Retinal pigment epithelial cell (primary cell): ENCODE measurements around the gene SHLD1.
A peak's percentile ranks its signal among the peaks of the same experiment; 100 is the strongest.
"Not testable (repeated sequence)": the region's sequence is repeated elsewhere in the genome, so short reads cannot be mapped to it uniquely, and the experiment has no call there.

Source experiments
- DNase-seq: peaks from one replicate; pipeline ENCODE4 v3.0.0-alpha.2; 2010; ENCODE audit warnings: low read depth
- H3K4me3 ChIP-seq: 2 replicates; pipeline ENCODE4 v1.5.1; 2011; ENCODE audit warnings: mild to moderate bottlenecking, low read length, control low read depth, moderate library complexity
- TF ChIP-seq, protein P1 (sequence below): conservative IDR thresholded peaks from 2 replicates; pipeline ENCODE4 v1.5.1; 2011; ENCODE audit warnings: low read depth, low read length, control low read depth, inconsistent platforms

SHLD1 gene, protein sequence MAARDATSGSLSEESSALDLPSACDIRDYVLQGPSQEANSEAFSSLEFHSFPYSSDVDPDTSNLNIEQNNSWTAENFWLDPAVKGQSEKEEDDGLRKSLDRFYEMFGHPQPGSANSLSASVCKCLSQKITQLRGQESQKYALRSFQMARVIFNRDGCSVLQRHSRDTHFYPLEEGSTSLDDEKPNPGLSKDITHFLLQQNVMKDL

DNA sequence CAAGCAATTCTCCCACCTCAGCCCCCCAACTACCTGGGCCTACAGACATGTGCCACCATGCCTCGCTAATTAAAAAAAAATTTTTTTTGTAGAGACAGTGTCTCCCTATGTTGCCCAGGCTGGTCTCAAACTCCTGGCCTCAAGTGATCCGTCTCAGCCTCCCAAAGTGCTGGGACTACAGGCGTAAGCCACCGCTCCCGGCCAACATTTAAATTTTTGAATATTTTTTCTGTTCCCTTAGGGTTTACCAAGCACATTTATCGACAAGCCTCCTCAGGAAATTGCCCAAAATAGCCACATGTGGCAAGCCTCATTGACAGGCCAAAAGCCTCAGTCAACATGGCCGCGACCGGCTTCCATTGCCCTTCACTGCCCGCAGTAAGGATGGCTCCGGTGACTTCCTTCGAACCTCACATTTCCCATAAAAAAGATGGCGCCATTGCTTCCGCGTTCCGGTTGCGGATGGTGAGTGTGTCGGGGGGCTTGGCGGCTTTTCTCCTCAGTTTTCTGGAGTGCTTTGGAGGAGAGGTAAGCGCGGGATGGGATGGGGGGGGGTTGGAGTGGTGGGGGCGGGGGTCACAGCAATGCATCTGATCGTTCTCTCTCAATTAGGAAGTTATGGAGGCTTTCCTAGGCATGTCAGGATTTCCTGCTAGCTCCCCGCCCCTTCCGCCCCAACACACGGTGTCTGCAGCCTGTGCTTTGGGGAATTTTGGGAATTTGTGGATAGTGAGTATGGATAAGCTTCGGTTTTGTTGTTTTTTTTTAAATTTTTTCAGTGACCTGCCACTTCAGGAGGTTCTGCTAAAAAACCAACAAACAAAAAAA, at the start of gene SHLD1:
TSS of gene SHLD1 (plus strand) at position 450 of the 828 bp plus-strand sequence. CDS start 22,465 bp downstream, outside the sequence.
- peak within 1 kb of the TSS; percentile 65 for H3K4me3 ChIP-seq
- DNase-seq = peak; percentile 59
- TF ChIP-seq, protein P1, sequence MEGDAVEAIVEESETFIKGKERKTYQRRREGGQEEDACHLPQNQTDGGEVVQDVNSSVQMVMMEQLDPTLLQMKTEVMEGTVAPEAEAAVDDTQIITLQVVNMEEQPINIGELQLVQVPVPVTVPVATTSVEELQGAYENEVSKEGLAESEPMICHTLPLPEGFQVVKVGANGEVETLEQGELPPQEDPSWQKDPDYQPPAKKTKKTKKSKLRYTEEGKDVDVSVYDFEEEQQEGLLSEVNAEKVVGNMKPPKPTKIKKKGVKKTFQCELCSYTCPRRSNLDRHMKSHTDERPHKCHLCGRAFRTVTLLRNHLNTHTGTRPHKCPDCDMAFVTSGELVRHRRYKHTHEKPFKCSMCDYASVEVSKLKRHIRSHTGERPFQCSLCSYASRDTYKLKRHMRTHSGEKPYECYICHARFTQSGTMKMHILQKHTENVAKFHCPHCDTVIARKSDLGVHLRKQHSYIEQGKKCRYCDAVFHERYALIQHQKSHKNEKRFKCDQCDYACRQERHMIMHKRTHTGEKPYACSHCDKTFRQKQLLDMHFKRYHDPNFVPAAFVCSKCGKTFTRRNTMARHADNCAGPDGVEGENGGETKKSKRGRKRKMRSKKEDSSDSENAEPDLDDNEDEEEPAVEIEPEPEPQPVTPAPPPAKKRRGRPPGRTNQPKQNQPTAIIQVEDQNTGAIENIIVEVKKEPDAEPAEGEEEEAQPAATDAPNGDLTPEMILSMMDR = no peak

DNA sequence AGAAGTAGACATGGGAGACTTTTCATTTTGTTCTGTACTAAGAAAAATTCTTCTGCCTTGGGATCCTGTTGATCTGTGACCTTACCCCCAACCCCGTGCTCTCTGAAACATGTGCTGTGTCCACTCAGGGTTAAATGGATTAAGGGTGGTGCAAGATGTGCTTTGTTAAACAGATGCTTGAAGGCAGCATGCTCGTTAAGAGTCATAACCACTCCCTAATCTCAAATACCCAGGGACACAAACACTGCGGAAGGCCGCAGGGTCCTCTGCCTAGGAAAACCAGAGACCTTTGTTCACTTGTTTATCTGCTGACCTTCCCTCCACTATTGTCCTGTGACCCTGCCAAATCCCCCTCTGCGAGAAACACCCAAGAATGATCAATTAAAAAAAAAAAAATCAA, 47.9 kb upstream of the SHLD1 start:
- not testable (repeated sequence) for DNase-seq, H3K4me3 ChIP-seq

DNA sequence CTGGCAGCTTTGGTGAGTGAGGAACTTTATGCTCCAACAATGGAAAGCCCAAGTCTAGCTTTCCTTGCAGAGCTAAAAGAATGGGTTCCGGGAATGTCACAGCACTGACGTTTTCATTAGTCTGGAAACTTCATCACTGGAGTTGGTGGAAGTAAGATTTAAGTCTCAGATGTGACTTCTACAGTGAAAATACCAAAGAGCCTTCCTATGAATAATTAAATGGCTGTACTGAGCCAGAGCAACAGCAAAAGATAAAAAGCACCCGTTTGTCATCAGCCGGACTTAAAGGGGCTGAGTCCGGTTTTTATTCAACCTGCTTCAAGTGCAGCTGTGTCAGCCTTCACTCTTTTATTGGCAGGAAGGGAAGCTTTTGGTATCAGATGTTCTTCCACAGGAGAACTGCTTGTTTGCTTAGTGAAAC, 46.5 kb upstream of the SHLD1 start:
- peak overlapping the region; percentile 5 for H3K4me3 ChIP-seq
- no peak for DNase-seq
- TF ChIP-seq, protein P1 = no peak

DNA sequence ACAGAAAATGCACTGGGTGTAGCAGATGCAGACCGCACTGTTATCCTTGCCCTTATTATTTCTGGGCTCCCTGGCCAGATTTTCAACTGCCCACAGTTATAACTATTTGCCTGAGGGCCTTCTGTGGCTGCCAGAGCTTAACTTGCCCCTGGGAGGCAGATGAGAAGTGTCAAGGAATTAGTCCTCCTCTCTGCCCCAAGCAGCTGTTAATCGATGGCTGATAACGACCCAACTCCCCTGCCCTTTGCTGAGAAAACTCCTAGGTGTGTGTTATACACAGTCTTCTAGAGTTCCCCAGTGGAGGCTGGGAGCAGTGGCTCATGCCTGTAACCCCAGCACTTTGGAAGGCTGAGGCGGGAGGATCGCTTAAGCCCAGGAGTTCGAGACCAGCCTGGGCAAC, 44.4 kb upstream of the SHLD1 start:
- DNase-seq = no peak
- H3K4me3 ChIP-seq = no peak overlapping the region
- TF ChIP-seq, protein P1 = no peak

DNA sequence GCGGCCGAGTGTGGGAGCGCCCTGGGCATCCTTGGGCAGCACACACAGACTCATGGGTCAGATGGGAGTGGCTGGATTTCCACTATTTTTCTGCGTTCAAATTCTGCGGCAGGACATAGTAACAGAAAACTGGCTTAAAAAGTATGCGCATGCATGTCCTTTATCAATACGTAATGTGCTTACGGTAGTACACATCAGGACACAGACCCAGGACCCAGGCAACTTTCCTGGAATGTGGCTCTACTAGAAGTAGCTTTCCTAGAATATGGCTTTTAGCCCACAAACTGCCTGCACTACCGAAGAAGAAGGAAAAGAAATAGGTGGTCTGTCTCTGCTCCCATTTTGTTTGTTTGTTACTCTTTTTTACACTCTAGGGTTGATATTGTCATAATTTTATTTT, 43.4 kb upstream of the SHLD1 start:
- no peak for DNase-seq
- TF ChIP-seq, protein P1 = no peak
- no peak overlapping the region for H3K4me3 ChIP-seq

DNA sequence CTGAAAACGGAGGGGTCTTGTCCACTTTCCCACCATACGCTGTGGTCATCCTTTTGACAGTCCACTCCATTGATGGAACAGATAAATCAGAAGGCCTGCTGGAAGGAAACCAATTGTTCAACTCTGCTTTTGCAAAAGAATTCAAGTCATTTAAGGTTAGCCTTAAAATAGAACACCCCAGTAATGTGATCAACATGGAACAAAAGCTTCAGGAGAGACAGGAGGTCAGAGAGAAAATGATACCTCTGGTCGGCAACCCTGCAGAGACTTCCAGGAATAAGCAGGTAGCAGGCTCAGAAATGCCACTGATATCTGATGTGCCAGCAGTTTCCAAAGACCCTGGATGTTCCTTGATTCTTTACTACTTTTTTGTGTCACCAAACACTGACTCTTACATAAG, 39.6 kb upstream of the SHLD1 start:
- no peak overlapping the region for H3K4me3 ChIP-seq
- TF ChIP-seq, protein P1 = no peak
- no peak for DNase-seq

DNA sequence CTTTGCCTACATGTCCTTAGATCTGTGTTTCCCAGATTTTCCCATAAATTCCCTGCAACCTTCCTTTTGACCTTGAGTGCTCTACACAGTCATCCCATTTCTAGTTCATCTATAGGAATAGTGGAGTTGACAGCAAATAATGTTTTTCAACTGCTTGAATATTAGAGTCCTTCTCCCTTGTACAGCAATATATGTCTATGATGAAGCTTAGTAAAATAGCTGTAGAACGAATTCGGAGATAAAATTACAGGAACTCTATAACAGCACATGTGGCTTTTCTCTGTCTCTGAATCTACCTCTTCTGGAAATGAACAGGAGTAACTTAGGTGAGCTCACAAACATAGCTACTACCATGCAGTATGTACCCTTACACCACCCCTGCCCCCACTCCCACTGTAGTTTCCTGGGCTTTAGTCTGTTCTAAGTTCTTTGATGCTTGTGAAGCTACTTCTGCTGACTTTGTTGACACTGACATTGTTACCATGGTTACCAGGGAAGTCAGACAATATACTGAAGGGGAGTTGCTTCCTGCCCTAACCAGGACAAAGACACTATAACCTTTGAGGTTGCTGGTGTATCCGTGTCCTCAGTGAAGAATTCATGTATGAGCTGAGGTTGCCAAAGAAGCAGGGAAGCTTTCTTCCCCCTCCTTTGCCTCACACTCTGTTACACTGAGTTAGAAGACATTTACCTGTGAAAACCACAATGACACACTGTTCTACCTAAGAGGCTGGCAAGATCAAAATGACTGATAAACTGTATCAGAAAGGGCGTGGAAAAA, 35.8 kb upstream of the SHLD1 start:
- no peak for DNase-seq
- H3K4me3 ChIP-seq = no peak overlapping the region
- TF ChIP-seq, protein P1 = no peak
